MG63 (cell line): Measurements from ENCODE around the gene ARMC6. TPM values are rescaled to one million over a fixed set of nuclear protein-coding genes. Genes with fewer than 3 reads are reported as not detected.
A peak's percentile ranks its signal among the peaks of the same experiment; 100 is the strongest.

Experiments
- DNase-seq: peaks from one replicate; pipeline ENCODE4 v3.0.0-alpha.2; 2020
- H3K27me3 ChIP-seq: fragments of 250-450 bp; sonication (Bioruptor Pico); 2 replicates; pipeline ENCODE4 v1.5.1; 2020; ENCODE audit warnings: mild to moderate bottlenecking, moderate library complexity
- H3K36me3 ChIP-seq: fragments of 250-450 bp; sonication (Bioruptor Pico); 2 replicates; pipeline ENCODE4 v1.5.1; 2020; ENCODE audit warnings: mild to moderate bottlenecking, moderate library complexity
- H3K4me3 ChIP-seq: fragments of 250-450 bp; sonication (Bioruptor Pico); 2 replicates; pipeline ENCODE4 v1.5.1; 2020; ENCODE audit warnings: mild to moderate bottlenecking, moderate library complexity
- H3K9me3 ChIP-seq: fragments of 250-450 bp; sonication (Bioruptor Pico); 2 replicates; pipeline ENCODE4 v1.5.1; 2020; ENCODE audit warnings: mild to moderate bottlenecking, moderate library complexity
- total RNA-seq: library from RNA; depleted of rRNA; stranded (reverse); fragments of >200 nt; shearing (Covaris generic); gene quantifications from 2 replicates; pipeline ENCODE4 v1.2.3, GENCODE V29; 2014; ENCODE audit warnings: low replicate concordance

ARMC6 gene
- total RNA-seq, 1 experiment from 2014 or later, result 267 TPM

GRCh38 chr19:19059837-19060611 lies 26.6 kb downstream of the ARMC6 start:
- Histone ChIP-seq H3K36me3 (peaks cover 61% of the 10 kb centered on the region), H3K9me3 (no peaks in the 10 kb centered on the region), H3K4me3 (no peak overlapping the region), H3K27me3 (peaks cover 6% of the 10 kb centered on the region; the same call in 1 of the 2 replicates)
- no peak for DNase-seq

DNA sequence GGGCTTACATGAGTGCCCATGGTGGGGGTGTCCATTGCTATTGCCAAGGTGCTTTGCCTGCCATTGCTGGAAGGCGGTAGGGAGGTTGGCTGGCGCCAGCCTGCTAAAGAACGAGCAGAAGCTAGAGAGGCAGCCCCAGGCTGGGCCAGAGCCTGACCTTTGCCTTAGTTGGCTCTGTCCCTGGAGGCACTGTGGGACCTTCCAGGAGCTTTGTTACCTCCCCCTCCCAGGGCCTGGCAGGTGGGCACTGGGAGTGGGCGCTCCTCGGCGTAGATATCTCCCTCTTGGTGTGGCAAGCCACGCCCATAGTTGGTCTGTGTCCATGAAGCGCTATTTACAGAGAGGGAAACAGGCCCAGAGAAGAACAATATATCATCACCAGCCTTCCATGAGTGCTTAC lies 28.1 kb downstream of the ARMC6 start:
- H3K36me3 ChIP-seq, result peaks cover 47% of the 10 kb centered on the region
- no peak for DNase-seq
- H3K4me3 ChIP-seq, result no peak overlapping the region
- peaks cover 12% of the 10 kb centered on the region; the same call in 1 of the 2 replicates for H3K27me3 ChIP-seq
- H3K9me3 ChIP-seq, result no peaks in the 10 kb centered on the region

- peaks cover 12% of the 10 kb centered on the region; the same call in 1 of the 2 replicates for H3K27me3 ChIP-seq
- H3K4me3 ChIP-seq, result peak overlapping the region; percentile 57
- no peaks in the 10 kb centered on the region for H3K9me3 ChIP-seq
- DNase-seq, result peak; percentile 49
- H3K36me3 ChIP-seq, result peaks cover 36% of the 10 kb centered on the region
Measured at GRCh38 chr19:19062454-19063182, 29.2 kb downstream of the ARMC6 start.

GRCh38 chr19:19063183-19064097 lies 30.0 kb downstream of the ARMC6 start, which contains the start of gene SLC25A42:
Gene SLC25A42, plus strand, starts transcription at chr19:19063994. Its CDS starts 32,131 bp downstream, at chr19:19096125.
- H3K36me3 ChIP-seq, result peaks cover 27% of the 10 kb centered on the region
- peak; percentile 100 for DNase-seq
- peak within 1 kb of the TSS; percentile 57 for H3K4me3 ChIP-seq
- H3K9me3 ChIP-seq, result no peaks in the 10 kb centered on the region
- peaks cover 12% of the 10 kb centered on the region; the same call in 1 of the 2 replicates for H3K27me3 ChIP-seq

GRCh38 chr19:19064098-19064722 lies 30.8 kb downstream of the ARMC6 start:
- DNase-seq, result no peak
- Histone ChIP-seq H3K27me3 (peaks cover 12% of the 10 kb centered on the region; the same call in 1 of the 2 replicates), H3K36me3 (peaks cover 25% of the 10 kb centered on the region), H3K9me3 (no peaks in the 10 kb centered on the region), H3K4me3 (peak overlapping the region; percentile 57)

- peak; percentile 24 for DNase-seq
- Histone ChIP-seq H3K9me3 (no peaks in the 10 kb centered on the region), H3K4me3 (peak overlapping the region; percentile 57)
Measured at GRCh38 chr19:19064811-19065745, 31.7 kb downstream of the ARMC6 start.

GRCh38 chr19:19067276-19068072 lies 34.1 kb downstream of the ARMC6 start:
- peak; percentile 36 for DNase-seq
- Histone ChIP-seq H3K27me3 (peaks cover 12% of the 10 kb centered on the region; the same call in 1 of the 2 replicates), H3K36me3 (no peaks in the 10 kb centered on the region), H3K4me3 (no peak overlapping the region), H3K9me3 (no peaks in the 10 kb centered on the region)

More at GRCh38 chr19:19064811-19065745, 31.7 kb downstream of the ARMC6 start:
- peaks cover 18% of the 10 kb centered on the region for H3K36me3 ChIP-seq
- H3K27me3 ChIP-seq, result peaks cover 12% of the 10 kb centered on the region; the same call in 1 of the 2 replicates

DNA sequence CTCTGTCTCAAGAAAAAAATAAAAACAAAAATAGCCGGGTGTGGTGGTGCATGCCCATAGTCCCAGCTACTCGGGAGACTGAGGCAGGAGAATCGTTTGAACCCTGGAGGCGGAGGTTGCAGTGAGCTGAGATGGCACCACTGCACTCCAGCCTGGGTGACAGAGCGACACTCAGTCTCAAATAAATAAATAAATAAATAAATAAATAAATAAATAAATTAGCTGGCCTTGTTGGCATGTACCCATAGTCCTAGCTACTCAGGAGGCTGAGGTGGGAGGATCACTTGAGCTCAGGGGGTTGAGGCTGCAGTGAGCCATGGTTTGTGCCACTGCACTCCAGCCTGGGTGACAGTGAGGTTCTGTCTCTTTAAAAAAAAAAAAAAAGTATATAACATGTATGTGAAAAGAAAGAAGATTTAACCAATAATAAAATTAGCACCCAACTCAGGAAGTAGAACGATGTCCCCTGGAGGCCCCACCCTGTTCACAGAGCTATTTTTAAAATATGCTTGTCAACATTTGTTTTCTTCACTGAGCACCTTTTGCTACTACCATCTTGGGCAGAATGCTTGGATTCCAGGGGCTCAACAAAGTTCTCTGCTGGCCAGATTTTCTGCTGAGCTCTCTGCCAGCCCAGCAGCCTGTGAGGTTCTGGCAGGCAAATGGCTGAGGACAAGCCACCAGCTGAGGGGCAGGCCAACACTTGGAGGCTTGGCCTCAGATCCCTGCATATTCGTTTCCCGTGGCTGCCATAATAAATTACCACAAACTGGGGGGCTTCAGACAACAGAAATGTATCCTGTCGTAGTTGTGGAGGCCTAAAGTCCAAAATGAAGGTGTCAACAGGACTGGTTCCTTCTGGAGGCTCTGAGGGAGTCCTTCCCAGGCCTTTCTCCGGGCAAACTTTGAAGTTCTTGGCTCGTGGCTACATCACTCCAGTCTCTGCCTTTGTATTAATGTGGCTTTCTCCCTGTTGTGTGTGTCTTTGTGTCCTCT lies 35.6 kb downstream of the ARMC6 start:
- Histone ChIP-seq H3K9me3 (no peaks in the 10 kb centered on the region), H3K36me3 (no peaks in the 10 kb centered on the region), H3K27me3 (peaks cover 12% of the 10 kb centered on the region; the same call in 1 of the 2 replicates), H3K4me3 (no peak overlapping the region)
- no peak for DNase-seq

DNA sequence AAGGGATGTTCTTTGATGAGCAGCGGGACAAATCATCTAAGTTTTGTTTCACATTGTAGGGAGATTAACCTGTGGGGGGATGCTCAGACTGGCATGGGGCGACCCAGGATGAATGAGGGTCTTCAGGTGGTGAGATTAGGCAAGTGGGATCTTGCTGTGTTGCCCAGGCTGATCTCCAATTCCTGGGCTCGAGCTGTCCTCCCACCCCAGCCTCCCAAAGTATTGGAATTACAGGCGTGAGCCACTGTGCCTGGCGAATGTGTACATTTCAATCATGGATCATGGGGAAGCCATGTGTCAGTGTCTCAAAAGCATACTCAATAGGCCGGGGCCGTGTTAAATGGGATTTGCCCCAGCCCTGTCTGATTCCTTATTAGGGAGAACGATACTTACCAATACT lies 38.5 kb downstream of the ARMC6 start:
- no peaks in the 10 kb centered on the region for H3K27me3 ChIP-seq
- H3K9me3 ChIP-seq, result no peaks in the 10 kb centered on the region
- H3K4me3 ChIP-seq, result no peak overlapping the region
- DNase-seq, result no peak
- H3K36me3 ChIP-seq, result no peaks in the 10 kb centered on the region

DNA sequence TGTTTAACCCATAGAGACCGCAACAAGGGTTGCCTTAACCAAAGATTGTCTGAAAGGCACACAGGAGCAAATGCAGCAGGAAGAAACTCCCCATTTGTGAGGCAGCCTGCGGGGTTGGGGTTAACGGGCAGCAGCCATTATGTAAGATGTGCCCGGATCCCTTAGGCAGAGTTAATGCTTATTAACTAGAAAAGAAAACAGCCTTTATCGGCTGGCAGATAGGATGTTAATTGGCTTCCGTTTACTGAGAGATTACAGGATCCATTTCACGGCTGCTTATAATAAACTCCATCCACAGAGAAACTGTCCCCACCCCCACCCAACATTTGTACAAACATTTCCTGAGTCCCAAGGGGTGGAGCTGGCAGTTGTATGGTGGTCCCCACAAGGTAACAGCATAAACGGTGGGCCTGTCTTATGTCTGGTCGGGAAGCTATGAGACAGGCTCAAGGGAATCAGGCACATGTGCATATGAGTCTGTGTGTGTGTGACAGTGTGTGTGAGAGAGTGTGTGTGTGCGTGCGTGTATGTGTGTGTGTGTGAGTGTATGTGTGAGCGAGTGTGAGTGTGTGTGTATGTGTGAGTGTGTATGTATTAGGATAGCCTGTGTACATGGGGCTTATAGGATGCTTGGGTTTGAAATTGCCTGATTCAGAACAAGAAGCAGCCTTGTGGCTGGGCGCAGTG lies 40.9 kb downstream of the ARMC6 start:
- DNase-seq, result no peak
- Histone ChIP-seq H3K4me3 (no peak overlapping the region), H3K9me3 (no peaks in the 10 kb centered on the region), H3K36me3 (no peaks in the 10 kb centered on the region), H3K27me3 (no peaks in the 10 kb centered on the region)

DNA sequence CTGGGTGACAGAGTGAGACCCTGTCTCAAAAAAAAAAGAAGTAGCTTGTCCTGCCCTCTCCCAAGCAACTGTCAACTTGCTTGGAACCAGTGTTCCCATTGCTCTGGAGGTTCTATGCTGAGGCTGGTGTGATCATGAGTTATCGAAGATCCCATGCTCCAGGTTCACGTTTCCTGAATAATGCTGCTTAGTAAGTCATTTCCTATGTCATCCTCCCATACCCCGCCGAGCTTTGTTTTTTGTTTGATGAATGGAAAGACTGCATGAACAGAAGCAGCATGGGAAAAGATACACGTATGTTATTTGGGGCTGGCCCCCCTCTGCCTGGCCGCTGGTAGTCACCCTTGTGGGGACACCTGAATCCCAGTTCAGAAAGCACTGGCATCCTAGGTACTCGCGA lies 41.7 kb downstream of the ARMC6 start:
- no peak for DNase-seq
- H3K27me3 ChIP-seq, result no peaks in the 10 kb centered on the region
- H3K9me3 ChIP-seq, result no peaks in the 10 kb centered on the region

DNA sequence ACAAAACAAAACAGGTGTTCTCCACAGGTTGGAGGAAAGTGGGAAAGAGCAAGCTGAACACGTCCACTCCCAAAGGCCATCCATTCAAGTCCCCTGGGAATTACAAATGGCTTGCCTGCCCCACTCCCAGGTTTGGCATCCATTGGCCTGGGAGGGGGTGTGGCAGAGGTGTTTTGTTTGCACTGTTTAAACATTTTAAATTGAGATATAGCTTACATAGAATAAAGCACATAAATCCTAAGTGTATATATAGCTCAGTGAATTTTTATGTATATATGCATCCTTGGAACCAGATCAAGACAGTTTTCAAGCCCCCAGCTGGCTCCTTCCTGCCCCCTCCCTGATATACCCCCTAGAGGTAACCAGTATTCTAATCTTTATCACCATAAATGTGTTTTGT lies 43.1 kb downstream of the ARMC6 start:
- H3K9me3 ChIP-seq, result no peaks in the 10 kb centered on the region
- H3K4me3 ChIP-seq, result no peak overlapping the region
- no peaks in the 10 kb centered on the region for H3K27me3 ChIP-seq
- DNase-seq, result no peak
- H3K36me3 ChIP-seq, result no peaks in the 10 kb centered on the region

More for the DNA sequence above, 41.7 kb downstream of the ARMC6 start:
- Histone ChIP-seq H3K36me3 (no peaks in the 10 kb centered on the region), H3K4me3 (no peak overlapping the region)

DNA sequence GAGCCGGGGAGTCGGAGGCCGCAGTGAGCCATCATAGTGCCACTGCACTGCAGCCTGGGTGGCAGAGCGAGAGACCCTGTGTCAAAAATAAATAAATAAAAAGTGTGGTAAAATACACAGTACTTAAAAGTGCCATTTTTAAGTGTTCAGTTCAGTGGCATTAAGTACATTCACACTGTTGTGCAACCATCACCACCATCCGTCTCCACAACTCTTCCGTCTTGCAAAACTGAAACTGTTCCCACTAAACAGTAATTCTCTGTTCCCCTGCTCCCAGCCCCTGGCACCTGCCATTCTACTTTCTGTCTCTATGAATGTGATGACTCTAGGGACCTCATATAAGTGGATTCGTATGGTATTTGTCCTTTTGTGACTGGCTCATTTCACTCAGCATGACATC lies 43.7 kb downstream of the ARMC6 start:
- Histone ChIP-seq H3K27me3 (no peaks in the 10 kb centered on the region), H3K9me3 (no peaks in the 10 kb centered on the region), H3K36me3 (no peaks in the 10 kb centered on the region), H3K4me3 (no peak overlapping the region)
- no peak for DNase-seq
